ENCODE measurements around the gene HAUS1.
A peak's percentile ranks its signal among the peaks of the same experiment; 100 is the strongest.

Gene HAUS1

GRCh38 chr18:46134920-46135675 lies 30.9 kb downstream of the HAUS1 start:
- TF ChIP-seq CTCF (IDR thresholded peaks at IDR 0.05; ENCODE audit: low read depth, low read length), result no peak
- DNase-seq (ENCODE audit: low read depth in 2 of 2), result no peak
- H3K4me3 ChIP-seq (replicated peaks in 1 of 2; ENCODE audit: low read depth in 2 of 2, low read length in 2 of 2), result no peak overlapping the region

- no peak for DNase-seq (ENCODE audit: low read depth in 2 of 2)
- H3K4me3 ChIP-seq (replicated peaks in 1 of 2; ENCODE audit: low read depth in 2 of 2, low read length in 2 of 2), result no peak overlapping the region
- no peak for TF ChIP-seq CTCF (IDR thresholded peaks at IDR 0.05; ENCODE audit: low read depth, low read length)
Observed at GRCh38 chr18:46140173-46140572, 36.0 kb downstream of the HAUS1 start.

- TF ChIP-seq CTCF (IDR thresholded peaks at IDR 0.05; ENCODE audit: low read depth, low read length), result no peak
- no peak overlapping the region for H3K4me3 ChIP-seq (replicated peaks in 1 of 2; ENCODE audit: low read depth in 2 of 2, low read length in 2 of 2)
- no peak for DNase-seq (ENCODE audit: low read depth in 2 of 2)
Observed at GRCh38 chr18:46141199-46141598, 37.0 kb downstream of the HAUS1 start.

GRCh38 chr18:46148810-46149209 lies 44.6 kb downstream of the HAUS1 start:
- DNase-seq (ENCODE audit: low read depth in 2 of 2), result peak; percentile 75 to 76
- no peak overlapping the region for H3K4me3 ChIP-seq (replicated peaks in 1 of 2; ENCODE audit: low read depth in 2 of 2, low read length in 2 of 2)
- peak; percentile 57 for TF ChIP-seq CTCF (IDR thresholded peaks at IDR 0.05; ENCODE audit: low read depth, low read length)

GRCh38 chr18:46152436-46152807 lies 48.2 kb downstream of the HAUS1 start:
- H3K4me3 ChIP-seq (replicated peaks in 1 of 2; ENCODE audit: low read depth in 2 of 2, low read length in 2 of 2), result no peak overlapping the region
- no peak for TF ChIP-seq CTCF (IDR thresholded peaks at IDR 0.05; ENCODE audit: low read depth, low read length)
- peak; percentile 56 to 76 for DNase-seq (ENCODE audit: low read depth in 2 of 2)

GRCh38 chr18:46152808-46153617 lies 48.8 kb downstream of the HAUS1 start:
- TF ChIP-seq CTCF (IDR thresholded peaks at IDR 0.05; ENCODE audit: low read depth, low read length), result no peak
- no peak for DNase-seq (ENCODE audit: low read depth in 2 of 2)
- no peak overlapping the region for H3K4me3 ChIP-seq (replicated peaks in 1 of 2; ENCODE audit: low read depth in 2 of 2, low read length in 2 of 2)

Data from cardiac fibroblast (primary cell).